Neural progenitor cell (in vitro differentiated cells): ENCODE data around the gene SLC44A5.
"Not testable (repeated sequence)": the region's sequence is repeated elsewhere in the genome, so short reads cannot be mapped to it uniquely, and the experiment has no call there.

Experiments used
- EZH2phosphoT487 ChIP-seq: fragments of 200-600 bp; sonication (generic); IDR thresholded peaks from 2 replicates; pipeline ENCODE4 v1.6.1; 2017; ENCODE audit warnings: antibody characterized with exemption
- TF ChIP-seq, protein P1 (sequence below): fragments of 200-600 bp; sonication (generic); IDR thresholded peaks from 2 replicates; pipeline ENCODE4 v1.5.1; 2017; ENCODE audit warnings: antibody characterized with exemption, mild to moderate bottlenecking

DNA sequence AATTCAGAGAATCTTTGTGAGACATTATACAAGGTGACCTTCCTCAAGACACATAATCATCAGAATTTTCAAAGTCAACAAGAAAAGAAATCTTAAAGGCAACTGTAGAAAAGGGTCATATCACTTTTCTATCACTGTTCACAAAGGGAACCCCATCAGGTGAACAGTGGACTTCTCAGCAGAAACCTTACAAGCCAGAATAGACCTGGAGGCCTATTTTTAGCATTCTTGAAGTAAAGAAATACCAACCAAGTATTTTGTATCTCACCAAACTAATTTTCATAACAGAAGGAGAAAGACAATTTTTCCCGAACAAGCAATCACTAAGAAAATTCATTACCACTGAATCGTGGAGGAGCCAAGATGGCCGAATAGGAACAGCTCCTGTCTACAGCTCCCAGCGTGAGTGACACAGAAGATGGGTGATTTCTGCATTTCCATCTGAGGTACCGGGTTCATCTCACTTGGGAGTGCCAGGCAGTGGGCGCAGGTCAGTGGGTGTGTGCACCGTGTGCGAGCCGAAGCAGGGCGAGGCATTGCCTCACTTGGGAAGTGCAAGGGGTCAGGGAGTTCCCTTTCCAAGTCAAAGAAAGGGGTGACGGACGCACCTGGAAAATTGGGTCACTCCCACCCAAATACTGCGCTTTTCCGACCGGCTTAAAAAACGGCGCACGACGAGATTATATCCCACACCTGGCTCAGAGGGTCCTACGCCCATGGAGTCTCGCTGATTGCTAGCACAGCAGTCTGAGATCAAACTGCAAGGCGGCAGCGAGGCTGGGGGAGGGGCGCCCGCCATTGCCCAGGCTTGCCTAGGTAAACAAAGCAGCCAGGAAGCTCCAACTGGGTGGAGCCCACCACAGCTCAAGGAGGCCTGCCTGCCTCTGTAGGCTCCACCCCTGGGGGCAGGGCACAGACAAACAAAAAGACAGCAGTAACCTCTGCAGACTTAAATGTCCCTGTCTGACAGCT lies 235.2 kb downstream of the SLC44A5 start:
- TF ChIP-seq, protein P1, sequence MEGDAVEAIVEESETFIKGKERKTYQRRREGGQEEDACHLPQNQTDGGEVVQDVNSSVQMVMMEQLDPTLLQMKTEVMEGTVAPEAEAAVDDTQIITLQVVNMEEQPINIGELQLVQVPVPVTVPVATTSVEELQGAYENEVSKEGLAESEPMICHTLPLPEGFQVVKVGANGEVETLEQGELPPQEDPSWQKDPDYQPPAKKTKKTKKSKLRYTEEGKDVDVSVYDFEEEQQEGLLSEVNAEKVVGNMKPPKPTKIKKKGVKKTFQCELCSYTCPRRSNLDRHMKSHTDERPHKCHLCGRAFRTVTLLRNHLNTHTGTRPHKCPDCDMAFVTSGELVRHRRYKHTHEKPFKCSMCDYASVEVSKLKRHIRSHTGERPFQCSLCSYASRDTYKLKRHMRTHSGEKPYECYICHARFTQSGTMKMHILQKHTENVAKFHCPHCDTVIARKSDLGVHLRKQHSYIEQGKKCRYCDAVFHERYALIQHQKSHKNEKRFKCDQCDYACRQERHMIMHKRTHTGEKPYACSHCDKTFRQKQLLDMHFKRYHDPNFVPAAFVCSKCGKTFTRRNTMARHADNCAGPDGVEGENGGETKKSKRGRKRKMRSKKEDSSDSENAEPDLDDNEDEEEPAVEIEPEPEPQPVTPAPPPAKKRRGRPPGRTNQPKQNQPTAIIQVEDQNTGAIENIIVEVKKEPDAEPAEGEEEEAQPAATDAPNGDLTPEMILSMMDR = not testable (repeated sequence)
- not testable (repeated sequence) for TF ChIP-seq EZH2phosphoT487
